Stimulated activated CD4-positive, alpha-beta T cell treated with anti-CD3 and anti-CD28 coated beads, Interleukin-1b, Interleukin-23, amount 100 ng/mL, for 48 hours (primary cell): ENCODE measurements around the gene CCDC15.
"Not testable (repeated sequence)": the region's sequence is repeated elsewhere in the genome, so short reads cannot be mapped to it uniquely, and the experiment has no call there.

Experiments used
- DNase-seq: peaks from one replicate; pipeline ENCODE4 v3.0.0-alpha.2; 2020

The CCDC15 gene

GRCh38 chr11:125084761-125085231 is 130.8 kb downstream of the CCDC15 start:
- DNase-seq = no peak

- DNase-seq = no peak
Measured at GRCh38 chr11:125085301-125086081, 131.5 kb downstream of the CCDC15 start.

GRCh38 chr11:125086633-125087296 is 132.8 kb downstream of the CCDC15 start:
- no peak for DNase-seq

GRCh38 chr11:125088123-125088522 is 134.1 kb downstream of the CCDC15 start:
- DNase-seq = no peak

- DNase-seq = no peak
Measured at GRCh38 chr11:125088576-125089455, 134.8 kb downstream of the CCDC15 start.

- not testable (repeated sequence) for DNase-seq
Measured at GRCh38 chr11:125089481-125089880, 135.5 kb downstream of the CCDC15 start.

GRCh38 chr11:125090151-125090550 is 136.1 kb downstream of the CCDC15 start:
- not testable (repeated sequence) for DNase-seq

- no peak for DNase-seq
Measured at GRCh38 chr11:125090816-125091215, 136.8 kb downstream of the CCDC15 start.
